ENCODE measurements around the gene MCM3. TPM values are rescaled to one million over a fixed set of nuclear protein-coding genes. Genes with fewer than 3 reads are reported as not detected.
A peak's percentile ranks its signal among the peaks of the same experiment; 100 is the strongest.

The MCM3 gene
- total RNA-seq, 1 donor from 2014 or later = 21.5 TPM

GRCh38 chr6:52263709-52264540 lies 20.6 kb downstream of the MCM3 start:
- Mint-ChIP-seq H3K9me3 (ENCODE audit: unreplicated experiment) (no peaks in the 10 kb centered on the region), H3K4me3 (ENCODE audit: unreplicated experiment) (no peak overlapping the region), H3K36me3 (ENCODE audit: unreplicated experiment) (no peaks in the 10 kb centered on the region), H3K27me3 (ENCODE audit: unreplicated experiment) (peaks cover 3% of the 10 kb centered on the region), H3K4me1 (ENCODE audit: low read depth, unreplicated experiment) (no peaks in the 10 kb centered on the region), H3K27ac (ENCODE audit: unreplicated experiment) (no peak overlapping the region)
- TF ChIP-seq CTCF (IDR thresholded peaks at IDR 0.05; ENCODE audit: partially characterized antibody, unreplicated experiment) = peak; percentile 88
- DNase-seq = peak; percentile 74

GRCh38 chr6:52262620-52263344 lies 21.8 kb downstream of the MCM3 start:
- no peak overlapping the region for H3K27ac Mint-ChIP-seq (ENCODE audit: unreplicated experiment)
- DNase-seq = no peak
- peaks cover 3% of the 10 kb centered on the region for H3K27me3 Mint-ChIP-seq (ENCODE audit: unreplicated experiment)
- TF ChIP-seq CTCF (IDR thresholded peaks at IDR 0.05; ENCODE audit: partially characterized antibody, unreplicated experiment) = no peak
- no peaks in the 10 kb centered on the region for H3K9me3 Mint-ChIP-seq (ENCODE audit: unreplicated experiment)
- H3K4me1 Mint-ChIP-seq (ENCODE audit: low read depth, unreplicated experiment) = no peaks in the 10 kb centered on the region
- H3K36me3 Mint-ChIP-seq (ENCODE audit: unreplicated experiment) = no peaks in the 10 kb centered on the region
- H3K4me3 Mint-ChIP-seq (ENCODE audit: unreplicated experiment) = no peak overlapping the region

GRCh38 chr6:52261229-52261628 lies 23.3 kb downstream of the MCM3 start:
- no peaks in the 10 kb centered on the region for H3K9me3 Mint-ChIP-seq (ENCODE audit: unreplicated experiment)
- no peak for DNase-seq
- no peaks in the 10 kb centered on the region for H3K36me3 Mint-ChIP-seq (ENCODE audit: unreplicated experiment)
- no peaks in the 10 kb centered on the region for H3K27me3 Mint-ChIP-seq (ENCODE audit: unreplicated experiment)
- H3K4me1 Mint-ChIP-seq (ENCODE audit: low read depth, unreplicated experiment) = no peaks in the 10 kb centered on the region
- no peak for TF ChIP-seq CTCF (IDR thresholded peaks at IDR 0.05; ENCODE audit: partially characterized antibody, unreplicated experiment)
- no peak overlapping the region for H3K27ac Mint-ChIP-seq (ENCODE audit: unreplicated experiment)
- no peak overlapping the region for H3K4me3 Mint-ChIP-seq (ENCODE audit: unreplicated experiment)

GRCh38 chr6:52260634-52261033 lies 23.9 kb downstream of the MCM3 start:
- no peak for DNase-seq
- no peaks in the 10 kb centered on the region for H3K4me1 Mint-ChIP-seq (ENCODE audit: low read depth, unreplicated experiment)
- TF ChIP-seq CTCF (IDR thresholded peaks at IDR 0.05; ENCODE audit: partially characterized antibody, unreplicated experiment) = no peak
- H3K36me3 Mint-ChIP-seq (ENCODE audit: unreplicated experiment) = no peaks in the 10 kb centered on the region
- H3K4me3 Mint-ChIP-seq (ENCODE audit: unreplicated experiment) = no peak overlapping the region
- no peaks in the 10 kb centered on the region for H3K9me3 Mint-ChIP-seq (ENCODE audit: unreplicated experiment)
- no peak overlapping the region for H3K27ac Mint-ChIP-seq (ENCODE audit: unreplicated experiment)
- H3K27me3 Mint-ChIP-seq (ENCODE audit: unreplicated experiment) = no peaks in the 10 kb centered on the region

- H3K27ac Mint-ChIP-seq (ENCODE audit: unreplicated experiment) = no peak overlapping the region
- H3K4me1 Mint-ChIP-seq (ENCODE audit: low read depth, unreplicated experiment) = no peaks in the 10 kb centered on the region
- no peak for DNase-seq
- no peak overlapping the region for H3K4me3 Mint-ChIP-seq (ENCODE audit: unreplicated experiment)
- peaks cover 5% of the 10 kb centered on the region for H3K9me3 Mint-ChIP-seq (ENCODE audit: unreplicated experiment)
- H3K36me3 Mint-ChIP-seq (ENCODE audit: unreplicated experiment) = no peaks in the 10 kb centered on the region
- no peak for TF ChIP-seq CTCF (IDR thresholded peaks at IDR 0.05; ENCODE audit: partially characterized antibody, unreplicated experiment)
- H3K27me3 Mint-ChIP-seq (ENCODE audit: unreplicated experiment) = no peaks in the 10 kb centered on the region
Observed at GRCh38 chr6:52255434-52255833, 29.1 kb downstream of the MCM3 start.
